ENCODE measurements around the gene TXNDC2. TPM values are rescaled to one million over a fixed set of nuclear protein-coding genes. Genes with fewer than 3 reads are reported as not detected.

TXNDC2 gene
- polyA plus RNA-seq, 1 donor from 2014 or later = not detected

GRCh38 chr18:9919564-9920232, 33.9 kb downstream of the TXNDC2 start:
- no peaks in the 10 kb centered on the region for H3K27me3 Mint-ChIP-seq
- no peaks in the 10 kb centered on the region for H3K36me3 Mint-ChIP-seq
- no peak overlapping the region for H3K27ac Mint-ChIP-seq
- H3K4me1 Mint-ChIP-seq = peaks cover 29 to 39% (median 30%) of the 10 kb centered on the region in 3 donors
- H3K4me3 Mint-ChIP-seq = no peak overlapping the region
- no peaks in the 10 kb centered on the region for H3K9me3 Mint-ChIP-seq

DNA sequence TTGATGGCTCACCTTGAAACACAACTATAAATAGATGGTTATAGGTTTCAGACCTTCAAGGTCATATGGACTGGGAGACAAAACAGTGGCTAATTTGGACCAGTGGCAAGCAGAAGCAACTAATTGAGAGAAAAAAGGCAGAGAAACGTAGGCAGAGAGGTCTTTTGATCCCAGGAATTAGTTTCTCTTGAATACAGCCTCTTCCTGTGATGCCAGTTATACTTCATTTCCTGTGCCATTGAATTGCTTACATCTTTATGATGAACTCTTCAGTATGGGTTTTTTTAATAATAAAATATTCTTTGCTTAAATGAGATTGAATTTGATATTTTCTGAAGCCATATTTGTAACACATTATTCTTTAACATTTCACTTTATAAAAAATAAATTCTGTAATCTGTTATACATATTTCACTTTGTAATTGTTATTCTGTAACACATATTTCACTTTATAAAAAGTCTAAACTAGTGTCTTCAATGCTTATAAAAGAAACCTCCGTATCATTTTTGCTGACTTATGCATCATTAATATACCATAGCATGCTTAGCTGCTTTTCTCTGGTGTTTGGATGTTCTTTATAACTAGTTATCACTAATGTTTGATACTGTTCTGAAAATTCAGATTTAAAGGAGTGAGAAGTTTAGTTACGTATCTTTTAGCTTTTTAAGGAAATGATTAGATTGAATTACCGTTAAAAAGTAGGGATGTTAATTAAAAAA, 37.0 kb downstream of the TXNDC2 start:
- Mint-ChIP-seq H3K4me1 (peaks cover 32 to 44% (median 32%) of the 10 kb centered on the region in 3 donors), H3K36me3 (peaks cover 1% of the 10 kb centered on the region), H3K4me3 (no peak overlapping the region), H3K9me3 (no peaks in the 10 kb centered on the region), H3K27me3 (no peaks in the 10 kb centered on the region), H3K27ac (no peak overlapping the region)

GRCh38 chr18:9924371-9924943, 38.7 kb downstream of the TXNDC2 start:
- Mint-ChIP-seq H3K4me3 (peak overlapping the region in 2 of 4 donors; percentile 10 to 42), H3K27me3 (no peaks in the 10 kb centered on the region), H3K36me3 (peaks cover 1% of the 10 kb centered on the region), H3K4me1 (peaks cover 40 to 58% (median 47%) of the 10 kb centered on the region in 3 donors), H3K27ac (no peak overlapping the region), H3K9me3 (no peaks in the 10 kb centered on the region)

DNA sequence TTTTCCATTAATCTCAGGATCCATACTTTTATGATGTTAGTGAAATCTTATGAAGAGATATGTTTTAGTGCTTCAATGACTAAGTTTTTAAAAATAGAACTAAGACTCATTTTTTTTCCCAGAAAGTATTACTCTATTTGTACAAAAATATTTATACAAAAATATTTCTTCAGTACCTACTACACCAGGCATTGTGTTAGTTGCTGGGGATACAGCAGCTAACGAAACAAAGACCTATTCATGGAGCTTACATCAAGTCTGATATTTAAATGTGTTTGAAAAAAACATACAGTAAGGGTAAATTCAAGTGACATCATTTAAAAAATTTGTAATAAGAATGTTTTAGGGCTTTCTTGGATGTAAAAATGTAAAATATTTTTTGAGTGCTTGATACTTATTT, 39.6 kb downstream of the TXNDC2 start:
- peaks cover 40 to 62% (median 52%) of the 10 kb centered on the region in 3 donors for H3K4me1 Mint-ChIP-seq
- H3K27me3 Mint-ChIP-seq = no peaks in the 10 kb centered on the region
- no peaks in the 10 kb centered on the region for H3K9me3 Mint-ChIP-seq
- peaks cover 1% of the 10 kb centered on the region for H3K36me3 Mint-ChIP-seq
- no peak overlapping the region for H3K27ac Mint-ChIP-seq
- no peak overlapping the region for H3K4me3 Mint-ChIP-seq

DNA sequence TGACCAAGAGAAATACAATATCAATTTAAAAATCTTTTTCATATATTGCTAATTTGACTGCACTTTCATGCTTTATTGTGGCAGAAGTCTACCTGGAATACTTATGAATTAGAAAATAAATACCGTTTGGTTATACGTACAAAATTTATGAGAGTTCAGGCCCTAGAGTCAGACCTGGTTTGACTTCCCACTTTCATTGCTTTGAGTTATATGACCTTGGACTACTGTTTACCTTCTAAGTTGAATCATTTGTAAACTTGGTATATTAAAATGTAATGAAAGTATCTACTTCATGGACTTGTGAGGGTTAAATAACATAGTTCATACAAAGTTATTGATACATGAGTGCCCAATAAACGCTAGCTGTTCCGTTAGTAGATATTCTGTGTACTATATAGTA, 40.0 kb downstream of the TXNDC2 start:
- H3K27ac Mint-ChIP-seq = no peak overlapping the region
- H3K27me3 Mint-ChIP-seq = no peaks in the 10 kb centered on the region
- H3K4me3 Mint-ChIP-seq = peak overlapping the region in 1 of 4 donors; percentile 17
- no peaks in the 10 kb centered on the region for H3K9me3 Mint-ChIP-seq
- peaks cover 1% of the 10 kb centered on the region for H3K36me3 Mint-ChIP-seq
- peaks cover 40 to 63% (median 53%) of the 10 kb centered on the region in 3 donors for H3K4me1 Mint-ChIP-seq

GRCh38 chr18:9926223-9926894, 40.6 kb downstream of the TXNDC2 start:
- Mint-ChIP-seq H3K36me3 (peaks cover 1% of the 10 kb centered on the region), H3K4me3 (peak overlapping the region in 1 of 4 donors; percentile 39), H3K4me1 (peaks cover 40 to 67% (median 54%) of the 10 kb centered on the region in 3 donors), H3K27ac (no peak overlapping the region), H3K9me3 (no peaks in the 10 kb centered on the region), H3K27me3 (no peaks in the 10 kb centered on the region)

- Mint-ChIP-seq H3K9me3 (no peaks in the 10 kb centered on the region), H3K4me1 (peaks cover 40 to 66% (median 61%) of the 10 kb centered on the region in 3 donors), H3K27me3 (no peaks in the 10 kb centered on the region), H3K4me3 (peak overlapping the region in 2 of 4 donors; percentile 35 to 46), H3K27ac (peak overlapping the region in 1 of 3 donors; percentile 14), H3K36me3 (peaks cover 1% of the 10 kb centered on the region)
These were observed 41.2 kb downstream of the TXNDC2 start for GRCh38 chr18:9926977-9927376.

- no peaks in the 10 kb centered on the region for H3K9me3 Mint-ChIP-seq
- H3K4me1 Mint-ChIP-seq = peaks cover 35 to 61% (median 58%) of the 10 kb centered on the region in 3 donors
- H3K27me3 Mint-ChIP-seq = no peaks in the 10 kb centered on the region
- H3K36me3 Mint-ChIP-seq = peaks cover 4% of the 10 kb centered on the region
- peak overlapping the region in 2 of 4 donors; percentile 35 to 46 for H3K4me3 Mint-ChIP-seq
- peak overlapping the region in 2 of 3 donors; percentile 9 to 14 for H3K27ac Mint-ChIP-seq
These were observed 41.8 kb downstream of the TXNDC2 start for GRCh38 chr18:9927392-9928063.

- peak overlapping the region in 1 of 3 donors; percentile 19 for H3K27ac Mint-ChIP-seq
- peaks cover 35 to 59% (median 53%) of the 10 kb centered on the region in 3 donors for H3K4me1 Mint-ChIP-seq
- H3K36me3 Mint-ChIP-seq = peaks cover 7% of the 10 kb centered on the region
- no peaks in the 10 kb centered on the region for H3K27me3 Mint-ChIP-seq
- no peaks in the 10 kb centered on the region for H3K9me3 Mint-ChIP-seq
- no peak overlapping the region for H3K4me3 Mint-ChIP-seq
These were observed 43.0 kb downstream of the TXNDC2 start for GRCh38 chr18:9928646-9929259.

DNA sequence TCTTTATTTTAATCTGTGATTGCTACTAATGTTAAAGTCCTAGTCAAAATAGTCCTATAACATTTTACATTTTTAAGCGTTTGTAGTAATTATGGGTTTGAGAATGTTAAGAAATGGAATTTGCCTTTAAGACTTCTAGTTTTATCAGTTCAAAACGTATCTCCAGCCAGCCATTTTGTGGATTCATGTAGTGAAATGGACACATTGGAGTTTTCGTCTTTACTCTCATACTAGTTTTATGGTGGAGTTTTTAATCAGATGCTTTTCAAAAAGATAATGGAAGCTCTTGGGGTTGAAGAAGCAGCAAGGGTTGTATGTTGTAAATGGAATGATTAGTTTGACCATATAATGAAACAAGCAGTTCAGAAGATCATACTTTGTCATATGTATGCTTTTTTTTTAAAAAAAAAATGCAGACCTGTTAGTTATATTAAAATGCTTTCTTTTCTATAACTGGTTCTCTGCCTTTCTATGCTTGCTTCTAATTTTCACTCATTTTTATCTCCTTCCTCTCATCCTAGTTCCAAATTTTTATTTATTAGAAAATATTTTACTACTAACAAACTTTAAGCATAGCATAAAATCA, 44.6 kb downstream of the TXNDC2 start:
- Mint-ChIP-seq H3K9me3 (no peaks in the 10 kb centered on the region), H3K27me3 (no peaks in the 10 kb centered on the region), H3K4me1 (peaks cover 23 to 54% (median 44%) of the 10 kb centered on the region in 3 donors), H3K36me3 (peaks cover 7% of the 10 kb centered on the region), H3K27ac (no peak overlapping the region), H3K4me3 (no peak overlapping the region)

DNA sequence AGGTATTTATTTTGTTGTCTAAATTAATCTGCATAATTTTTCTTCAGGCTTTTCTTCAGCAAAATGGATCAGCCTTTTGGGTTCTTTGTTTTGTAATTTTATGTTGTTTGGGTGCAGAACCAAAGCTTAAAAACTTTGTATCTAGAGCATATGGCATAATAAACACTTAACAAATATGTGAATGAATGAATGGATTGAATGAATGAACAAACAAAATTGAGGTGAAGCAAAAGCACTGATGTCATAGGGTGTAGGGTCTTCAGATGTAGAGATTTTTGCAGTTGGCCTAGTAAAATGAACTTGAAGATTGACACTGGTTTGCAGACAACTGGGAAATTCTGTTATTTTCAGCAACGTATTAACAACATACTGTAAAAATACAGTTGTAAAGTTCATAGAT, 45.4 kb downstream of the TXNDC2 start:
- peaks cover 7% of the 10 kb centered on the region for H3K36me3 Mint-ChIP-seq
- H3K27me3 Mint-ChIP-seq = no peaks in the 10 kb centered on the region
- H3K4me1 Mint-ChIP-seq = peaks cover 23 to 49% (median 40%) of the 10 kb centered on the region in 3 donors
- no peaks in the 10 kb centered on the region for H3K9me3 Mint-ChIP-seq
- no peak overlapping the region for H3K4me3 Mint-ChIP-seq
- no peak overlapping the region for H3K27ac Mint-ChIP-seq

DNA sequence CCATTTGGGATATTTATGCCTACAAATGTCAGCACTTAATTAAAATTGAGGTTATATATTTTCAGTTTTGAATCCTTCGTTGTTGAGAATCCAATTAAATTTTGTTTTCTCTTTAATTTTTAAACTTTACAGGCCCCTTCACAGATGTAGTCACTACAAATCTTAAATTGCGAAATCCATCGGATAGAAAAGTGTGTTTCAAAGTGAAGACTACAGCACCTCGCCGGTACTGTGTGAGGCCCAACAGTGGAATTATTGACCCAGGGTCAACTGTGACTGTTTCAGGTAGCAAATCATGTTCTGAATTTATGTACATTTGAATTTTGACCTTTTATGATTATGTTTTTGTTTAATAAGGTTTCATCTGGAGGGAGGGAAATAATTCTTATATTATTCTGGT, 45.9 kb downstream of the TXNDC2 start:
- no peaks in the 10 kb centered on the region for H3K27me3 Mint-ChIP-seq
- no peaks in the 10 kb centered on the region for H3K9me3 Mint-ChIP-seq
- no peak overlapping the region for H3K4me3 Mint-ChIP-seq
- peaks cover 18 to 43% (median 35%) of the 10 kb centered on the region in 3 donors for H3K4me1 Mint-ChIP-seq
- H3K27ac Mint-ChIP-seq = no peak overlapping the region
- peaks cover 7% of the 10 kb centered on the region for H3K36me3 Mint-ChIP-seq

DNA sequence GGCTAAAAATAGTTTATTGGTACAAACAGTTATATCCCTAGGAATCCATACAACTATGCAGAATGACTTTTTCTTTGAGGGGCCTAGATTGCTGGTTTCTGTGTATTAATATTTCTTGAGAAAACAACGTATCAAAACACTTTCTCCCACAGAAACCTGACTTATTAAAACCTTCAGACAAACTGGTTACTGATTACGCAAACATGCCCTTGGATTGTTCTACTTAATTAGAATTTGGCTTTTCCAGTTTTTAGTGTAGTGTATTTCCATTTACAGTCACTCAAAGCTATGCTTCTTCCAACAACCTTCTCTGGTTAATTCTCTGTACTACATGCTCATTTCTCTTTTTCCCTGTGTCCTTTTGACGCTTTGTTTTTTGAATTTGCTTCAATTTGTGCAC, 48.1 kb downstream of the TXNDC2 start:
- Mint-ChIP-seq H3K9me3 (no peaks in the 10 kb centered on the region), H3K4me1 (peaks cover 5 to 23% (median 15%) of the 10 kb centered on the region in 3 donors), H3K36me3 (peaks cover 7% of the 10 kb centered on the region), H3K4me3 (no peak overlapping the region), H3K27me3 (no peaks in the 10 kb centered on the region), H3K27ac (no peak overlapping the region)

- Mint-ChIP-seq H3K9me3 (no peaks in the 10 kb centered on the region), H3K4me1 (peaks cover under 1 to 19% (median 12%) of the 10 kb centered on the region in 3 donors), H3K4me3 (no peak overlapping the region), H3K27me3 (no peaks in the 10 kb centered on the region), H3K27ac (no peak overlapping the region), H3K36me3 (peaks cover 7% of the 10 kb centered on the region)
These were observed 48.5 kb downstream of the TXNDC2 start for GRCh38 chr18:9934274-9934673.

Data from IgD-negative memory B cell (primary cell).